PC-9 (cell line): ENCODE measurements around the gene SLC25A25. TPM values are rescaled to one million over a fixed set of nuclear protein-coding genes. Genes with fewer than 3 reads are reported as not detected.

Source experiments
- BruUV-seq: library from RNA; stranded (reverse); fragments of 400-500 nt; replicated peaks from 2 replicates; lab custom pipeline; 2021; lab: Mats Ljungman, UMichigan
- CTCF ChIA-PET: fragments of 300-600 bp; sonication (Branson Sonifier 250); formaldehyde crosslinking; loops from one replicate; lab custom pipeline; 2022; ENCODE audit warnings: antibody characterized with exemption; lab: Charles Lee
- POLR2A ChIA-PET: fragments of 300-600 bp; sonication (Branson Sonifier 250); formaldehyde crosslinking; loops from one replicate; lab custom pipeline; 2022; ENCODE audit warnings: antibody characterized with exemption; ENCODE audit not compliant: unreplicated experiment; lab: Charles Lee
- DNase-seq, 2 experiments: peaks; one replicate each; pipeline versions ENCODE4 v3.0.0 to v3.0.0-alpha.2; 2015 to 2022; ENCODE audit warnings: mixed read lengths in 1 of 2
- H2AFZ ChIP-seq: fragments of 200-600 bp; sonication (generic); 2 replicates; pipeline ENCODE4 v1.8.1; 2017; ENCODE audit warnings: antibody characterized with exemption
- H3F3A ChIP-seq: fragments of 200-600 bp; sonication (generic); 2 replicates; pipeline ENCODE4 v1.8.1; 2017; ENCODE audit warnings: antibody characterized with exemption, mild to moderate bottlenecking, low read depth; ENCODE audit not compliant: insufficient read depth
- H3K27ac ChIP-seq: fragments of 200-600 bp; sonication (generic); 2 replicates; pipeline ENCODE4 v1.6.1; 2016; ENCODE audit warnings: mixed run types
- H3K27me3 ChIP-seq: fragments of 200-600 bp; sonication (generic); 2 replicates; pipeline ENCODE4 v1.6.1; 2016; ENCODE audit warnings: low read depth, mixed run types; ENCODE audit not compliant: insufficient read depth
- H3K36me3 ChIP-seq: fragments of 200-600 bp; sonication (generic); 2 replicates; pipeline ENCODE4 v1.6.1; 2016; ENCODE audit warnings: low read depth, mixed run types
- H3K4me1 ChIP-seq: fragments of 200-600 bp; sonication (generic); replicated peaks from 2 replicates; pipeline ENCODE4 v1.6.1; 2016; ENCODE audit warnings: mixed run types; ENCODE audit not compliant: insufficient read depth
- H3K4me2 ChIP-seq: fragments of 200-600 bp; sonication (generic); 2 replicates; pipeline ENCODE4 v1.6.1; 2017; ENCODE audit warnings: mixed run types
- H3K4me3 ChIP-seq: fragments of 200-600 bp; sonication (generic); 2 replicates; pipeline ENCODE4 v1.6.1; 2016; ENCODE audit warnings: mixed run types
- H3K79me2 ChIP-seq: fragments of 200-600 bp; sonication (generic); 2 replicates; pipeline ENCODE4 v1.6.1; 2017; ENCODE audit warnings: low read depth, mixed run types
- H3K9me2 ChIP-seq: fragments of 200-600 bp; sonication (generic); 2 replicates; pipeline ENCODE4 v1.8.1; 2017; ENCODE audit warnings: mild to moderate bottlenecking; ENCODE audit not compliant: insufficient read depth
- H3K9me3 ChIP-seq: fragments of 200-600 bp; sonication (generic); 2 replicates; pipeline ENCODE4 v1.8.1; 2016; ENCODE audit warnings: low read depth; ENCODE audit not compliant: insufficient read depth
- H4K20me1 ChIP-seq: fragments of 200-600 bp; sonication (generic); 2 replicates; pipeline ENCODE4 v1.8.1; 2017; ENCODE audit not compliant: insufficient read depth
- CTCF ChIP-seq: fragments of 200-600 bp; sonication (generic); conservative IDR thresholded peaks from 2 replicates; pipeline ENCODE4 v1.6.1; 2017; ENCODE audit warnings: mixed run types, antibody characterized with exemption, mild to moderate bottlenecking, moderate library complexity
- EZH2 ChIP-seq: fragments of 200-600 bp; sonication (generic); IDR thresholded peaks from 2 replicates; pipeline ENCODE4 v1.8.0; 2017; ENCODE audit warnings: antibody characterized with exemption, low read depth
- intact Hi-C: fragments of 100-400 bp; cut with micrococcal nuclease; formaldehyde crosslinking; loops from one replicate; pipeline ENCODE4 v1.10.0; 2022; ENCODE audit not compliant: unreplicated experiment
- total RNA-seq: library from RNA; stranded (reverse); gene quantifications from 2 replicates; pipeline ENCODE4 v1.2.3, GENCODE V29; 2021

The SLC25A25 gene
- total RNA-seq, 1 experiment from 2014 or later = 11.7 TPM

GRCh38 chr9:128141604-128142003, 73.6 kb downstream of the SLC25A25 start:
- H3K27me3 ChIP-seq = no peaks in the 10 kb centered on the region
- 0 out of 2 replicates have a peak overlapping the region, but pooled peaks have one; percentile 72 for H3K4me2 ChIP-seq
- peaks cover 52% of the 10 kb centered on the region for H3F3A ChIP-seq
- H4K20me1 ChIP-seq = no peaks in the 10 kb centered on the region
- H3K4me3 ChIP-seq = no peak overlapping the region
- no peaks in the 10 kb centered on the region for H3K9me3 ChIP-seq
- no peak for DNase-seq
- peaks cover 7% of the 10 kb centered on the region; the same call in 1 of the 2 replicates for H3K79me2 ChIP-seq
- BruUV-seq = no TSS peak
- no peak overlapping the region for H2AFZ ChIP-seq
- TF ChIP-seq CTCF (no peak), EZH2 (no peak)
- H3K4me1 ChIP-seq = peaks cover 68% of the 10 kb centered on the region
- H3K27ac ChIP-seq = peak overlapping the region; percentile 87; the same call in 1 of the 2 replicates
- no peaks in the 10 kb centered on the region for H3K36me3 ChIP-seq
- POLR2A ChIA-PET = no interaction called here
- intact Hi-C loops = no loop called here
- CTCF ChIA-PET = no interaction called here
- no peaks in the 10 kb centered on the region for H3K9me2 ChIP-seq

GRCh38 chr9:128142061-128142460, 74.0 kb downstream of the SLC25A25 start:
- no peak for DNase-seq
- Histone ChIP-seq H3K9me3 (no peaks in the 10 kb centered on the region), H2AFZ (no peak overlapping the region), H3K36me3 (no peaks in the 10 kb centered on the region), H3K27me3 (no peaks in the 10 kb centered on the region), H3K4me2 (peak overlapping the region; percentile 72; the same call in 1 of the 2 replicates), H3K4me3 (no peak overlapping the region), H3K79me2 (peaks cover 12% of the 10 kb centered on the region; the same call in 1 of the 2 replicates), H4K20me1 (no peaks in the 10 kb centered on the region), H3K4me1 (peaks cover 68% of the 10 kb centered on the region), H3F3A (peaks cover 52% of the 10 kb centered on the region), H3K9me2 (no peaks in the 10 kb centered on the region), H3K27ac (peak overlapping the region; percentile 87)
- intact Hi-C loops = no loop called here
- TF ChIP-seq CTCF (no peak), EZH2 (no peak)
- no TSS peak for BruUV-seq
- ChIA-PET POLR2A (no interaction called here), CTCF (no interaction called here)

GRCh38 chr9:128142596-128142995, 74.6 kb downstream of the SLC25A25 start:
- Histone ChIP-seq H2AFZ (no peak overlapping the region), H3K27me3 (no peaks in the 10 kb centered on the region), H3K27ac (peak overlapping the region; percentile 87), H3K9me2 (no peaks in the 10 kb centered on the region), H3K9me3 (no peaks in the 10 kb centered on the region), H3K4me2 (peak overlapping the region; percentile 72), H3K79me2 (peaks cover 16% of the 10 kb centered on the region; the same call in 1 of the 2 replicates), H4K20me1 (no peaks in the 10 kb centered on the region), H3K36me3 (no peaks in the 10 kb centered on the region), H3K4me3 (no peak overlapping the region), H3K4me1 (peaks cover 68% of the 10 kb centered on the region), H3F3A (peaks cover 51% of the 10 kb centered on the region)
- no TSS peak for BruUV-seq
- ChIA-PET CTCF (interaction anchor here (0.6 to 0.7 kb wide), 2 partner anchors 98 to 268 kb away, joined by 4 to 7 read pairs; no protein-coding TSS in a partner anchor), POLR2A (interaction anchor here (0.7 kb wide), 1 partner anchor 18 kb away, joined by 15 read pairs; the partner anchor contains the start of gene BBLN)
- intact Hi-C loops = no loop called here
- no peak for TF ChIP-seq EZH2
- TF ChIP-seq CTCF = no peak
- DNase-seq = no peak
